Stimulated activated CD8-positive, alpha-beta memory T cell treated with anti-CD3 and anti-CD28 coated beads, Interleukin-15, amount 100 ng/mL, for 1 hour (primary cell): ENCODE measurements around the gene CDKN1C.

ENCODE experiments used
- DNase-seq: peaks from one replicate; pipeline ENCODE4 v3.0.0-alpha.2; 2020; ENCODE audit warnings: low read depth

CDKN1C gene

DNA sequence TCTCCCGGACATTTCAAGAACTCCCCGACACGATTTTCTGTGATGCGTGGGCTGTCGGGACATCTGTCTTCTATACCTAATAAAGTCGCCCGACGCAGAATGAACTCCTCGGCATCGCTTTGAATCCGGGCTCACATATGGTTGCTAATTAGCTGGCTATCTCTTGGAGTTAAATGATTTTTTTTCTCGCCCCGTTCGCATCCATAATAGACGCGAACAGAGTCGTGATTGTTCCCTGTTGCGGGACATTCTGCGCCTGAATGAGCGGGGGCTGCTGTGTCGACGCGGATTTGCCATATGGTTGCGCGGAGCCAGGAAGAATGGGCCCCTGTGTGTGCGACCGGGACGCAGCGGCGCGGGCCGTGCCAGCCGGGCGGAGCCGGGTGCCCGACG, 16.4 kb downstream of the CDKN1C start:
- DNase-seq: no peak

- DNase-seq: no peak
Measured at GRCh38 chr11:2868506-2869133, 17.0 kb downstream of the CDKN1C start.

DNA sequence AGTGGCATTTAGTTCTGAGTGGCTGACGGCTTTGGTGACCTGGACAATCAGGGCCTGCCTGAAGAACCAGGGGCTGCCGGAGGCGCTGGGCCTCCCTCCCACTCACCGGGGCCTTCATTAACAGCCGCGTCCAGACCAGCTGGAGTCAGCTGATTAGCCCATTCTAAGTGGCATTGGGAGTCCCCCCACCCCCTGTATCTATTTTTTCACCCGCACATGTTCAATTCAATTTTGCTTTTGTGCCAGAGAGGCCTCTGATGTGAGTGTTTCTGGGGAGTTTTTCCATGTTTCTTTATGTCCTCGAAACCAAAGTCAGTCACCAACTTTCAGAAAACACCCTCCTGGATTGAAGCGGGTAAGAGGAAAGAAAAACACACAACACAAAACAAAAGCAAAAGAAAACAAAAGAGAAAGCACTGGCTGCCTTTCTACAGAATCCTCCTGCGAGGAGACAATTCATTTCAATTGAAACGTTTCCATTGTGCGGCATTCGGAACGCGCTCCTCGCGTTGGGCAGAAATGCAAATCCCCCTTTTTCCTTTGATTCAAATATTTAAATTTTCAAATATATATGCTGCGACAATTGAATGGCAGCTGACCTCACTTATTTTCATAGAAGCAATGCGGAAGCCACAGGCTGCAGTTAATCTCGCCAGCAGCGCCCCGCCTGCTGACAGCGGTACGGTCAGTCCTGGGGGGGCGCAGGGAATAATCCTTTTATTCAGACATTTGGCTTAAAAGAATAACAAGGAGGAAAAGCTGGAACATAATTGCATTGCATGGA, 17.7 kb downstream of the CDKN1C start:
- no peak for DNase-seq

- DNase-seq: no peak
Measured at GRCh38 chr11:2867142-2867541, 18.4 kb downstream of the CDKN1C start.

DNA sequence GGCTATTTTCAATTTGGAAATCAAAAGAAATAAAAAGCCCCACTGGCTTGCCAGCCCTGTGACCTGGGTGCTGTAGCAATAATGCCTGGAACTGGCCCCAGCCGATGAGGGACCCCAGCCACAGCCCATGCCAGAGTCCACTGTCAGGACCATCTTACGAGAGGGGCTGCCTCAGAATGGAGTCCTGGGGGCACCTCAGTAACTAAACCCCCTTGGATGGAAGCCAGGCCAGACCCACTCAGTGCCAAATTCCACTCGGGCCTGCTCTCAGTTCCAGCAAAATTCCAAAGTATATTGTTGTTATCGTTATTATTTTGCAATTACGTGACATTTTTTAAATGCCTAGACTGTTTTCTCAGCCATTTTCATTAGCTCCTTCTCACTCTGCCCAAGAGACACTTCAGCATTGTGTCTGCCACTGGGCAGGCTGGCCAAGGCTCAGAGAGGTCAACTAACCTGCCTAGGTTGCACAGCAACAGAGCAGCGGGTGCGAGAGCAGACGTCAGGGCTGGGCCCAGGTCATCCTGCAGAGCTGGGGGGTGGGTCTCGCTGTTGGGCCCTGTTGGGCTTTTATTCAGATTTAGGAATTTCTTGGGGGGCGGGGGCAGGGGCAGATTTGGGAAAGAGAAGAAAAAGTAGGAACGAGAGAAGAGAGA, 19.5 kb downstream of the CDKN1C start:
- DNase-seq: no peak

DNA sequence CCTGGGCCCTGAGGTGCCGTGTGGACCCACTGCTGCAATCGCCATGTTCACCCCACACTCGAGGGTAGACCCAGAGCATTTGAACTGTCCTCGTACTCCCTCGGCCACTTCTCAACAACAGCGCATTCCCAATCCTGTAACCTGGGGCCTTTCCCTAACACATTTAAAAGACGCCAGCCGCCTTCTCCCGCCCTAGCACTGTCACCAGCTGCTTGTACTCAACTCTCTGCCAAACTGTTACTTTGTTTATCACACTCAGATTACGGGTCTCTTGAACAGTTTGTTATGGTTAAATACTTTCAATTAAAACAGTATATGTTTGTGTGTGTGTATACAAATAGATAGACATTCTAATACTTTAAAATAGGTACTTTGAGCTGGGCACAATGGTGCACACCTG, 20.7 kb downstream of the CDKN1C start:
- DNase-seq: no peak

DNA sequence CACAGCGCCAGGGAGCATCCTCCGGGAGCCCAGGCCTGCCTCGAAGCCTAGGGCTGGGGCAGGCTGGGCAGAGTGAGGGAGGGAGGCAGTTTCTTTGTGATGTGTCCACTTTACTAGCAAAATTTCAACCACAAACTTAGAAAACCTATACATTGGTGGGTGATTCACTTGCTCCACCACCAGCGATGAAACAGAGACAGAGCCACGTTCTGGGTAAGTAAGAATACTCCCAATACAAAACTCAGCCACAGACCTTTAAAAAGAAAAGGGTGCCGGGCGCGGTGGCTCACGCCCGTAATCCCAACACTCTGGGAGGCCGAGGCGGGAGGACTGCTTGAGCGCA, 22.3 kb downstream of the CDKN1C start:
- no peak for DNase-seq

DNA sequence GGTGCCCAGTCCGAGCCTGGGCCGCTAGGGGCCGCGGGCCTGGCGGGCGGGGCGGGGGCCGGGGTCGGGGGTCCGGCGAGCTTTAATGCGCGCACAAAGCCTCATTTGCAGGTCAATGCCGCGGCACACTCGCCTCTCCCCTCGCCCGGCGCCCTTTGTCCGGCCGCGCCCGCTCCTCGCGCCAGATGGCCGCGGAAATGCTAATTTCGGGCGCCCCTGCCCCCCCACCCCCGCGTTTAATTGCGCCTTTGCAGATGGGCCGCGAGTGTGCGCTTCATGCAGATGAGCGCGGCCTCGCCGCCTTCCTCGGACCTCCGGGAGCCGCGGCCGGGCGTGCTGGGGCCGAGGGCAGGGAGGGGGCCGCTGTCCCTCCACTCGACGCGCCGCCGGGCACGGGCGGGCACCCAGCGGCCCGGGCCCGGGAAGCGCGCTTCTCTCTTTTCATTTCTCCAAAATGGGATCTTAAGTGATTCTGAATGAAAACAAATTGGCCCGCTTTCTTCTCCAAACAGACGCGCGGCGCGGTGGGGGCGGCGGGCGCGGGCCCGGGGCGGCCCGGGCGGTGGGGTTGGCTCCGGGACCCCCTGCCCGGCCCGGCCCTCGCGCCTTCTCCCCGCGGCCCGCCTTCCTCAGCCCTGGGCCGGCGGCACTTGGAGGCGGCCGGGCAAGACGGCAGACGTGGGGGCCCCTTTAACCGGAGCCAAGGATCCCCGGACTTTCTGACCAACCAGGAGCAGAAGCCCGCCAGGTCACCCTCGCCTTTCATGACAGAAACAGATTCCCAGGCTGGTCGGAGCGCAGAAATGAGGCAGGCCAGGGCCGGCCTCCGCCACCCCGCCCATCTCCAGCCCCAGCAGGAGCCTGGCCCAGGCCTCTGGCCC, 22.9 kb downstream of the CDKN1C start:
- DNase-seq: no peak

GRCh38 chr11:2860636-2861035, 24.9 kb downstream of the CDKN1C start:
- no peak for DNase-seq

DNA sequence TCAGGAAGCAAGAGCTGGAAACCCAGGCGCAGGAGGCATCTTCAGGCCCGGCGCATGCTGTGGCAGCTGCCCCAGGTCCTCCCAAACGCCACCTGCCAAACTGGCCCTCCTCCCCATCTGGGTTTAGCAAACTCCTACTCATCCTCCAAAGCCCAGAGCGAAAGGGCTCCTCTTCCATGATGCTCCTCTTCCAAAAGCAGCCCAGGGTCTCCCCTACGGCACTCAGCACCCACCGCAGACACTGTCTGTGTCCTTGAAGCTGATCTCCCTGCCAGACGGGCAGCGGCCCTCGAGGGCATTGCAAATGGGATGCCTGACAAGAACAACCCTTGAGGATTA, 25.9 kb downstream of the CDKN1C start:
- no peak for DNase-seq

GRCh38 chr11:2858995-2859698, 26.4 kb downstream of the CDKN1C start:
- DNase-seq: no peak

GRCh38 chr11:2857918-2858317, 27.7 kb downstream of the CDKN1C start:
- no peak for DNase-seq

- no peak for DNase-seq
Measured at GRCh38 chr11:2857276-2857675, 28.3 kb downstream of the CDKN1C start.

- no peak for DNase-seq
Measured at GRCh38 chr11:2855162-2855561, 30.4 kb downstream of the CDKN1C start.

DNA sequence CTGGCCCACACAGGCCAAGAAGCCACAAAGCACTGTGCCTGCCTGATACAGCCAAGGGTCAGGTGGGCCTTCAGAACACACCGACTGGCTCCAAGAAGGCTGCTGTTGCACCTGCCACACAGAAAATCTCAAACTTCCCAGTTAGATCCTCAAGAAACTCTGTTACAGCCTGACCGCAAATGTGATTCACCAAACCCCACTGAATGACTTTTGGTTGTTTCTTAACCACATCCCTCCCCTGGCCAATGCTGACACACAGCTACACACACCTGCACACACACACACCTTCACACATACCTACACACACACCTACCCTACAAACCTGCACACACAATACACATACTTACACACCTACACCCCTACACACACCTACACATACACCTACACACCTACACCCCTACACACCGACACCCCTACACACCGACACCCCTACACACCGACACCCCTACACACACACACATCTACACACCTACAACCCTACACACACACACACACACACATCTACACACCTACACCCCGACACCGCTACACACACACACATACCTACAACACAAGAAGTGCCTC, 31.5 kb downstream of the CDKN1C start:
- no peak for DNase-seq

DNA sequence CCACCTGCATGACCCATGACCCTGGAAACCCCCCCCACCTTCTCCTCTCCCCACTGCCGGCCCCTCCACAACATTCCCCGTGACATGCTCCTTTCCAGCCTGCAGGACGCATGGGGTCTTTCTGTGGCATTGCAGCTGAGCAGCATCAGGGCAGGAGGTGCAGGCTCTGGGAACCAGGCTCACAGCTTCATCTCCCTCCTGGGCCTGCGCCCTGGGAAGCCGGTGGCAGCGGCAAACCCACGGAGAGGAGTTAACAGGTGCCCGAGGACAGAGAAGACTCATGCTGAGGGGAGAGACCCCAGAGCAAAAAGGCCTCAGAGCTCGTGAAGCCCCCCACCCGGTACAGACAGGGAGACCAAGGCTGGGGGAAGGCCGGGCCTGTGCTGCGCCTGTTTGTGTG, 32.2 kb downstream of the CDKN1C start:
- no peak for DNase-seq

GRCh38 chr11:2849994-2850770, 35.4 kb downstream of the CDKN1C start:
- DNase-seq: no peak

- DNase-seq: no peak
Measured at GRCh38 chr11:2848497-2848896, 37.1 kb downstream of the CDKN1C start.

DNA sequence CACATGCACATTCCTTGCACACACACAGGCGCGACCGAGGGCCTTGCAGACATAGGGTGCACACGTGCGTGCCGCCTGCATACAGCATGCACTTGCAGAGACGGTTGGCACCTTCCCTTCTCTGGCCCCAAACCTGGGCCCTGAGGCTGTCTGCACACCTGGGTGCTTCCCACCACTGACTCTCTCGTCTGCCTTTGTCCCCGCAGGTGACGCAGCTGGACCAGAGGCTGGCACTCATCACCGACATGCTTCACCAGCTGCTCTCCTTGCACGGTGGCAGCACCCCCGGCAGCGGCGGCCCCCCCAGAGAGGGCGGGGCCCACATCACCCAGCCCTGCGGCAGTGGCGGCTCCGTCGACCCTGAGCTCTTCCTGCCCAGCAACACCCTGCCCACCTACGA, 38.0 kb downstream of the CDKN1C start:
- DNase-seq: no peak

- DNase-seq: no peak
Measured at GRCh38 chr11:2846470-2846869, 39.1 kb downstream of the CDKN1C start.

- no peak for DNase-seq
Measured at GRCh38 chr11:2846056-2846455, 39.5 kb downstream of the CDKN1C start.
